HS-27A (cell line): ENCODE data around the gene SPAST.
"Not testable (repeated sequence)": the region's sequence is repeated elsewhere in the genome, so short reads cannot be mapped to it uniquely, and the experiment has no call there.

Source experiments
- DNase-seq: peaks from one replicate; pipeline ENCODE4 v3.0.0-alpha.2; 2012; ENCODE audit warnings: low read depth, missing footprints

The SPAST gene

GRCh38 chr2:32063310-32064020, at the start of gene SPAST:
TSS of gene SPAST (plus strand) at chr2:32063556. CDS start at chr2:32063832, 276 bp downstream.
- DNase-seq, result peak; percentile 80

GRCh38 chr2:32018789-32019482, 44.4 kb upstream of the SPAST start:
- DNase-seq, result not testable (repeated sequence)

DNA sequence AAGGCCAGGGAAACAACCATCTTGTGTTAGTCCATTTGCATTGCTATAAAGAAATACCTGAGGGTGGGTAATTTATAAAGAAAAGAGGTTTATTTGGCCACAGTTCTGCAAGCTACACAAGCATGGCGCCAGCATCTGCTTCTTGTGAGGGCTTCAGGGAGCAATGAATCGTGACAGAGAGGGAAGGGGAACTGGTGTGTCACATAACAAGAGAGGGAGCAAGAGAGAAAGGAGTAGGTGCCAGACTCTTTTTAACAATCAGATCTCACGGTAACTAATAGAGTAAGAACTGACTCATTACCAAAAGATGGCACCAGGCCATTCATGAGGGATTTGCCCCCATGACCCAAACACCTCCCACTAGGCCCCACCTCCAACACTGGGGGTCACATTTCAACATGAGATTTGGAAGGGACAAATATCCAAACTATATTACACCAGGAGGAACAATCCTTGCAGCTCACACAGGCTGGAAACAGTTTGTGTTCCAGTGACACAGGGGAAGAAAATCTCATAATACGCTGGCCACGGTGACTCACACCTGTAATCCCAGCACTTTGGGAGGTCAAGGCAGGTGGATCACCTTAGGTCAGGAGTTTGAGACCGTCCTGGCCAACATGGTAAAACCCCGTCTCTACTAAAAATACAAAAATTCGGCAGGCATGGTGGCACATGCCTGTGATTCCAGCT, 29.0 kb upstream of the SPAST start:
- DNase-seq, result not testable (repeated sequence)

- DNase-seq, result peak; percentile 68
These were observed 23.7 kb upstream of the SPAST start, which contains the start of gene DPY30 for GRCh38 chr2:32039447-32040219. TSS of gene DPY30 (minus strand) at chr2:32039805. CDS start at chr2:32039456, 349 bp downstream.

DNA sequence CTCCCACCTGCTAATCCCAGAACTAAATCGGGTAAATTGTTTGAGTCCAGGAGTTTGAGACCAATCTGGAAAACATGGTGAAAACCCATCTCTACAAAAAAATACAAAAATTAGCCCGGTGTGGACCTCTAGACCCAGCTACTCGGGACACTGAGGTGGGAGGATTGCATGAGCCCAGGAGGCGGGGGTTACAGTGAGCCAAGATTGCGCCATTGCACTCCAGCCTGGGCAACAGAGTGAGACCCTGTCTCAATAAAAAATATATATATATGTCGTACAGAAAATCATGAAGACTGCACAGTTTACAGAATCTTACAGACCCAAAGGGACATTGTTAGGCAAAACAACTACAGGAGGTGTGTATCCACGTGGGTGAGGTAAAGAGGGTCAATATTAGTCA, 19.8 kb upstream of the SPAST start:
- no peak for DNase-seq

DNA sequence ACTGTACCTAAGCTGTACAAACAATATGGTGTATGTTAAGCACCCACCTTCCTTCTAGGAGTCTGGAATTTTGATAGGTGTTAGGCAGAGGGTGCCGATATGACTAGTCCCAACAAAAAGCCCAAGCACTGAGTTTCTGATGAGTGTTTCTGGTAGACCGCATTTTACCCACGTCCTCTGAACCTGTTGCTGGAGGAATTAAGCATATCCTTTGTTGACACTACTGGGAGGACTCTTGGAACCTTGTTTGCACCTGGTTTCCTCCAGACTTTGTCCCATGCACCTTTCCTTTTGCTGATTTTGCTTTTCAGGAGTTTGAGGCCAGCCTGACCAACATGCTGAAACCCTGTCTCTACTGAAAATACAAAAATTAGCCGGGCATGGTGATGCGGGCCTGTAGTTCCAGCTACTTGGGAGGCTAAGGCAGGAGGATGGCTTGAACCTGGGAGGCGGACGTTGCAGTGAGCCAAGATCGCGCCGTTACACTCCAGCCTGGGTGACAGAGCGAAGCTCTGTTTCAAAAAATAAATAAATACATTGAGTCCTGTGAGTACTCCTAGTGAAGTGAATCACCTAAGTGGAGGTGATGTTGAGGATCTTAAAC, 11.4 kb upstream of the SPAST start:
- DNase-seq, result no peak

GRCh38 chr2:32054583-32054982, 8.8 kb upstream of the SPAST start:
- DNase-seq, result not testable (repeated sequence)

GRCh38 chr2:32058130-32058529, 5.2 kb upstream of the SPAST start:
- no peak for DNase-seq

DNA sequence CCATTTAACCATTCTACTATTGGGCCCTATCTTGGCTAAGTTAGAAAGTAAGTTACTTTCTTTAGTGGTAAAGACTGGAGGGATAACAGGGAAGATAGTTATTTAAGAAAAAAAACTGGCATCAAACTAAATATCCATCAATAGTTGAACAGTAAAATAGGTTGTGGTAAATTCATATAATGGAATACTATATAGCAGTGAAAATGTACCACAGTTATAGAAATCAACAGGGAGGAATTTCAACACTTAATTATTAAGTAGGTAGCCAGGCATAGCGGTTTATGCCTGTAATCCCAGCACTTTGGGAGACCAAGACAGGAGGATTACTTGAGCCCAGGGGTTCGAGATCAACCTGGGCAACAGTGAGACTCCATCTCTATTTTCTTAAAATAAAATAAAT, 3.1 kb upstream of the SPAST start:
- no peak for DNase-seq

DNA sequence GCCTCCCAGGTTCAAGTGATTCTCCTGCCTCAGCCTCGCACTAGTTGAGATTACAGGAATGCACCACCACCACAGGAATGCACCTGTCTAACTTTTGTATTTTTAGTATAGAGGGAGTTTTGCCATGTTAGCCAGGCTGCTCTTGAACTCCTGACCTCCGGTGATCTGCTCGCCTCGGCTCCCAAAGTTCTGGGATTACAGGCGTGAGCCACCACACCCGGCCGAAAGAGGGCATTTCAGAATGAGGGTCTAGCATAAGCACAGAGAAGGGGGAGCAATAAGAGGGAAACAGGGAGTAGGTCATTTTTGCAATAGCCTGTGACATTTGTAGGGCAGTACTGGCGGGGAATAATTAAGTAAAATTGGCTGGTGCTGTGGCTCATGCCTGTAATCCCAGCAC, 1.9 kb upstream of the SPAST start:
- DNase-seq, result no peak

GRCh38 chr2:32061973-32062861, 1.1 kb upstream of the SPAST start:
- no peak for DNase-seq

GRCh38 chr2:32064021-32064601, 755 bp downstream of the SPAST start:
- DNase-seq, result no peak

DNA sequence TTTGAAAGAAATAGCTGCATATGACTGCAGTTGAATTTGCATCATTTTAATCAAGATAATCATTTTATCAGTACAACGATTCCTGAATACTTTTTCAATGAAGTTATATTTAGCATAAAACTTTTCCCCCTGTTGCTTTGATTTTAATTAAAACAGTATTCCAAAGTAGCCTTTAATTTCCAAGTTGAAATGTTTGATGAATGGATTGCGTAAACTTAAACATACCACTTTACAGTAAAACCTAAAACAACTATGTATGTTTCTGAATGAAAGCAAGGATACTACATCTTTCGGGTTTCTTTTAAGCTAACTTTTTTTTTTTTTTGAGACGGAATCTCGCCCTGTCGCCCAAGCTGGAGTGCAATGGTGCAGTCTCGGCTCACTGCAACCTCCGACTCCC, 1.4 kb downstream of the SPAST start:
- no peak for DNase-seq

GRCh38 chr2:32067549-32067948, 4.2 kb downstream of the SPAST start:
- DNase-seq, result no peak

DNA sequence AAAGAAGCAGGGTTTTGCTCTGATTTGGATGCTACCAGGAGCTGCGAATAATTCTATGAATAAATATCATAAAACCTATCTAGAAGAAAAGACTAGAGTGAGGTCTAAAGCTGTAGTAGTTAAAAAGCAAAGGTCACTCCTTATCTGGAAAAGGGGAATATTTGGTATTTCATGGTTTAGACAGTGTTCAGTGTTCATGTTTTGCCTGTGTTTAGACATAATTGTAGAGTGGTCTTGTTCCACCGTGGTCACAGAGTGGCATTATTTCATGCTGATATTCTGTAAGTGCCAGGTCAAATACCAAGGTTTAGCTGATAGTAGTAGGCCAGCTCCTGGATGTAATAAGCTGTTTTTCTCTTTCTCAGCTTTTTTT, 10.8 kb downstream of the SPAST start:
- no peak for DNase-seq

DNA sequence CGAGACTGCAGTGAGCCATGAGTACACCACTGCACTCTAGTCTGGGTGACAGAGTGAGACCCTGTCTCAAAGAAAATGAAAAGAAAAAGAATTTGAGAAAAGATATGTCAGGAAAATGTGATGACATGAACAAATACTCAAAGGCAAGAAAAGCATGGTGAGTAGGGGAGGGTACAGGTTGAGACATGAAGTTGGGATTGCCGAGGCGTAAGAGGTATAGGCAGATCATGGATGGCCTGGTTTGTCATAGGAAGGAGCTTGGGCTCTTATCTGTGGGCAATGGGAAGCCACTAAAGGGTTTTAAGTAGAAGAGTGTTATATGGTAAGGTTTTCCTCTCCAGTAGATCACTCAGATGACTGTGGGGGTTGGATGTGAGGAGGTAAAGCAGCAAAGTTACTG, 32.3 kb downstream of the SPAST start:
- no peak for DNase-seq

DNA sequence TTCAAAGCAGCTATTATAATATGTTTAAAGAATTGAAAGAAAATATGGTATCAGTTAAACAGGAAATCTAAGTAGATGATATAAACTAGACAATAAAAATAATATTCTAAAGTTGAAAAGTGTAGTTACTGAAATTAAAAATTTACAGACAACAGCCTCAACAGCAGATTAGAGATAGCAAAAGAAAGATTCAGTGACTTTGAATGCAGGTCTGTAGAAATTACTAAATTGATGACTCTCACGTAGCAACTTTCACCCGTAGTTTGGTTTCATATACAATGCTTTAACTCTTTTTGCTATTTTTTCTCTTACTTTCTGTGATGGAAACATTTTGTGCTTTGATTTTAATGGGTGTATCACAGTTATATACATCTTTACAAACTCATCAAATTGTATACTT, 44.8 kb downstream of the SPAST start:
- no peak for DNase-seq

DNA sequence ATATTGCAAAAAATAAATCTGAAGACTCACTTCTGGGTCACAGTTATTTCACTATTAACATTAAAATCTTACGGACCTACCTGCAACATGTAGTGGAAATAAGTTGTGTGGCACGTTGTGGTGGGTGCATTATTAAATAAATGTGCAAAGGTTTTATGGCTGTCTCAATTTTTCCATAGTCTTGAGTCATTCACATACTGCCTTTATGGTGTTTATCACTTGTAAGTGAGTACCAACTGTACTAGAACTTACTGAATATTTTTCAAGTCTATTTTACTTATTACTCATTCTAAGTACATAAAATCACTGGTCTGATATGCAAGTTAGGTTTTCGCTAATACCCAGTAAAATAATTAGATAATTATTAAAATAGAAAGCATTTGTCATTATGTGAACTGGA, 54.7 kb downstream of the SPAST start:
- DNase-seq, result no peak

GRCh38 chr2:32119161-32119560, 55.8 kb downstream of the SPAST start:
- DNase-seq, result no peak

DNA sequence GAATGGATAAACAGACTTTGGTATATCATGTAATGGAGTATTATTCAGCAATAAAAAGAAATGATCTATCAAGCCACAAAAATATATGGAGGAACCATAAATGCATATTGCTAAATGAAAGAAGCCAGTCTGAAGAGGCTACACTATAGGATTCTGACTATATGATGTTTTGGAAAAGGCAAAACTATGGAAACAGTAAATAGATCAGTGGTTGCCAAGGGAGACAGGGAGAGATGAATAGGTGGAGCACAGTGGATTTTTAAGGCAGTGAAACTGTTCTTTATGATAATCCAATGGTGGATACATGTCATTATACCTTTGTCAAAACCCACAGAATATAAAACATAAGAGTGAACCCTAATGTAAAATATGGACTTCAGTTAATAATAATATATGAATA, 61.3 kb downstream of the SPAST start:
- DNase-seq, result no peak
